ENCODE results near the gene CDC34. TPM values are rescaled to one million over a fixed set of nuclear protein-coding genes. Genes with fewer than 3 reads are reported as not detected.

CDC34 gene
- total and polyA plus RNA-seq, 9 of the 15 experiments (the other 6 are each of a cell fraction or from before 2014, with no cell fraction given): 0.80 to 203 (median 65.5) TPM

DNA sequence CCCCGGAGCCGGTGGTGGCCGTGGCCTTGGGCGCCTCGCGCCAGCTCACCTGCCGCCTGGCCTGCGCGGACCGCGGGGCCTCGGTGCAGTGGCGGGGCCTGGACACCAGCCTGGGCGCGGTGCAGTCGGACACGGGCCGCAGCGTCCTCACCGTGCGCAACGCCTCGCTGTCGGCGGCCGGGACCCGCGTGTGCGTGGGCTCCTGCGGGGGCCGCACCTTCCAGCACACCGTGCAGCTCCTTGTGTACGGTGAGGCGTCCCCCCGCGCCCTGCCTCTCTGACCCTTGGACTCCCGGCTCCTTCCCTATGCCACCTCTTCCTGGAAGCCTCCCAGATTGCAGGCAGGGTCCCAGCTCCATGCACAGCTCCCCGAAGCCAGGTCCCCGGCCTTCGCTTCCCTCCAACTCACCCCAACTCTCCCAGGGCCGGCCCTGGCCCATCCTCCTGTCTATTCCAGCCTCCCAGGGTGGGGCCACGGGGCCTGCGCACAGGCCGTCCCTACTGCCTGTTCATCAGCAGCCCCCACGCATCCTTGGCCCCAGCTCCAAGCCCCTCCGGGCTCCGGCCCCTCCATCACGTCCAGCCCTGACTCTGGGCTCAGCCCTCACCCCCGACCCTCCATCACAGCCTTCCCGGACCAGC is 33.6 kb upstream of the CDC34 start (continued):
- TF ChIP-seq ZFP36 (IDR thresholded peaks at IDR 0.05; ENCODE audit: low read depth, low read length, partially characterized antibody): peak; percentile 91
- TF ChIP-seq, protein P1, sequence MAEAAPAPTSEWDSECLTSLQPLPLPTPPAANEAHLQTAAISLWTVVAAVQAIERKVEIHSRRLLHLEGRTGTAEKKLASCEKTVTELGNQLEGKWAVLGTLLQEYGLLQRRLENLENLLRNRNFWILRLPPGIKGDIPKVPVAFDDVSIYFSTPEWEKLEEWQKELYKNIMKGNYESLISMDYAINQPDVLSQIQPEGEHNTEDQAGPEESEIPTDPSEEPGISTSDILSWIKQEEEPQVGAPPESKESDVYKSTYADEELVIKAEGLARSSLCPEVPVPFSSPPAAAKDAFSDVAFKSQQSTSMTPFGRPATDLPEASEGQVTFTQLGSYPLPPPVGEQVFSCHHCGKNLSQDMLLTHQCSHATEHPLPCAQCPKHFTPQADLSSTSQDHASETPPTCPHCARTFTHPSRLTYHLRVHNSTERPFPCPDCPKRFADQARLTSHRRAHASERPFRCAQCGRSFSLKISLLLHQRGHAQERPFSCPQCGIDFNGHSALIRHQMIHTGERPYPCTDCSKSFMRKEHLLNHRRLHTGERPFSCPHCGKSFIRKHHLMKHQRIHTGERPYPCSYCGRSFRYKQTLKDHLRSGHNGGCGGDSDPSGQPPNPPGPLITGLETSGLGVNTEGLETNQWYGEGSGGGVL (CRISPR knock-in tag; IDR thresholded peaks at IDR 0.05): no peak

DNA sequence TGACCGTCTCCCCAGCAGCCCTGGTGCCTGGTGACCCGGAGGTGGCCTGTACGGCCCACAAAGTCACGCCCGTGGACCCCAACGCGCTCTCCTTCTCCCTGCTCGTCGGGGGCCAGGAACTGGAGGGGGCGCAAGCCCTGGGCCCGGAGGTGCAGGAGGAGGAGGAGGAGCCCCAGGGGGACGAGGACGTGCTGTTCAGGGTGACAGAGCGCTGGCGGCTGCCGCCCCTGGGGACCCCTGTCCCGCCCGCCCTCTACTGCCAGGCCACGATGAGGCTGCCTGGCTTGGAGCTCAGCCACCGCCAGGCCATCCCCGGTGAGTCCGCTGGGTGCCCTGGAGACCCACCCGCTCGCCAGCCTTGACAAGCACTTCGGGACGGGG is 33.1 kb upstream of the CDC34 start:
- no peak overlapping the region for H2AFZ ChIP-seq (ENCODE audit: low read depth, low read length)
- WGBS (ENCODE audit: insufficient coverage, low coverage, missing lambda C conversion rate): 57% methylated on average over 6 of the region's 26 CpGs
- POLR2A ChIA-PET: interaction anchor here (0.9 kb wide), 1 partner anchor 9 kb away, joined by 4 read pairs; no protein-coding TSS in a partner anchor
- no peak overlapping the region for H3K27ac ChIP-seq (ENCODE audit: extremely low read depth, low read depth, low read length)
- no peaks in the 10 kb centered on the region for H3K36me3 ChIP-seq (ENCODE audit: control insufficient read depth, insufficient read depth, low read length)
- H3K9me3 ChIP-seq (replicated peaks; ENCODE audit: control insufficient read depth, insufficient read depth, low read depth, low read length): no peaks in the 10 kb centered on the region
- DNase-seq (ENCODE audit: extremely low read depth in 1 of 4, low spot score in 3 of 4): no peak
- BruUV-seq (replicated peaks): no TSS peak
- FAIRE-seq: no peak
- no peaks in the 10 kb centered on the region for H3K79me2 ChIP-seq (ENCODE audit: control insufficient read depth, insufficient read depth, low read length)
- ATAC-seq: no peak
- in situ Hi-C loops (cut with MboI) (no loop called here), intact Hi-C loops (cut with micrococcal nuclease) (no loop called here)
- H3K9ac ChIP-seq (ENCODE audit: insufficient read depth in 1 of 2, low read depth in 2 of 2, low read length in 2 of 2): no peak overlapping the region
- no peaks in the 10 kb centered on the region for H3K9me1 ChIP-seq (ENCODE audit: control insufficient read depth, insufficient read depth, low read length)
- H3K4me1 ChIP-seq (replicated peaks in 1 of 2; ENCODE audit: control insufficient read depth in 2 of 2, insufficient read depth in 2 of 2, low read length in 2 of 2): peaks cover 0 to 45% of the 10 kb centered on the region in 2 experiments; a peak in 3 of 5 replicates
- CTCF ChIA-PET (ENCODE audit: low intra/inter-chr PET ratio): no interaction called here
- H3K4me3 ChIP-seq: no peak overlapping the region
- H3K4me2 ChIP-seq (ENCODE audit: insufficient read depth, low read length): no peak overlapping the region
- H3K27me3 ChIP-seq (ENCODE audit: control insufficient read depth in 2 of 2, insufficient read depth in 2 of 2, low read length in 2 of 2): no peaks in the 10 kb centered on the region
- no peaks in the 10 kb centered on the region for H4K20me1 ChIP-seq (replicated peaks; ENCODE audit: control insufficient read depth, insufficient read depth, low read length)
- TF ChIP-seq NFIX (CRISPR knock-in tag; IDR thresholded peaks at IDR 0.05; ENCODE audit: low read depth) (no peak), NBN (IDR thresholded peaks at IDR 0.05; ENCODE audit: low read depth) (no peak), MAZ (CRISPR knock-in tag; conservative IDR thresholded peaks at IDR 0.05 in 1 of 2, IDR thresholded peaks at IDR 0.05 in 1 of 2) (no peak), ZC3H8 (IDR thresholded peaks at IDR 0.05) (no peak), POLR2A (conservative IDR thresholded peaks at IDR 0.05) (no peak), ZNF584 (CRISPR knock-in tag; IDR thresholded peaks at IDR 0.05; ENCODE audit: low read depth) (no peak), BRCA1 (IDR thresholded peaks at IDR 0.05) (no peak), BRCA1 (CRISPR knock-in tag; IDR thresholded peaks at IDR 0.05) (no peak)
- TF ChIP-seq, protein P2, sequence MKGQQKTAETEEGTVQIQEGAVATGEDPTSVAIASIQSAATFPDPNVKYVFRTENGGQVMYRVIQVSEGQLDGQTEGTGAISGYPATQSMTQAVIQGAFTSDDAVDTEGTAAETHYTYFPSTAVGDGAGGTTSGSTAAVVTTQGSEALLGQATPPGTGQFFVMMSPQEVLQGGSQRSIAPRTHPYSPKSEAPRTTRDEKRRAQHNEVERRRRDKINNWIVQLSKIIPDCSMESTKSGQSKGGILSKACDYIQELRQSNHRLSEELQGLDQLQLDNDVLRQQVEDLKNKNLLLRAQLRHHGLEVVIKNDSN (CRISPR knock-in tag; IDR thresholded peaks at IDR 0.05): no peak
- TF ChIP-seq, protein P3, sequence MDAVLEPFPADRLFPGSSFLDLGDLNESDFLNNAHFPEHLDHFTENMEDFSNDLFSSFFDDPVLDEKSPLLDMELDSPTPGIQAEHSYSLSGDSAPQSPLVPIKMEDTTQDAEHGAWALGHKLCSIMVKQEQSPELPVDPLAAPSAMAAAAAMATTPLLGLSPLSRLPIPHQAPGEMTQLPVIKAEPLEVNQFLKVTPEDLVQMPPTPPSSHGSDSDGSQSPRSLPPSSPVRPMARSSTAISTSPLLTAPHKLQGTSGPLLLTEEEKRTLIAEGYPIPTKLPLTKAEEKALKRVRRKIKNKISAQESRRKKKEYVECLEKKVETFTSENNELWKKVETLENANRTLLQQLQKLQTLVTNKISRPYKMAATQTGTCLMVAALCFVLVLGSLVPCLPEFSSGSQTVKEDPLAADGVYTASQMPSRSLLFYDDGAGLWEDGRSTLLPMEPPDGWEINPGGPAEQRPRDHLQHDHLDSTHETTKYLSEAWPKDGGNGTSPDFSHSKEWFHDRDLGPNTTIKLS (IDR thresholded peaks at IDR 0.05; ENCODE audit: borderline replicate concordance, low read depth): no peak
- TF ChIP-seq, protein P4, sequence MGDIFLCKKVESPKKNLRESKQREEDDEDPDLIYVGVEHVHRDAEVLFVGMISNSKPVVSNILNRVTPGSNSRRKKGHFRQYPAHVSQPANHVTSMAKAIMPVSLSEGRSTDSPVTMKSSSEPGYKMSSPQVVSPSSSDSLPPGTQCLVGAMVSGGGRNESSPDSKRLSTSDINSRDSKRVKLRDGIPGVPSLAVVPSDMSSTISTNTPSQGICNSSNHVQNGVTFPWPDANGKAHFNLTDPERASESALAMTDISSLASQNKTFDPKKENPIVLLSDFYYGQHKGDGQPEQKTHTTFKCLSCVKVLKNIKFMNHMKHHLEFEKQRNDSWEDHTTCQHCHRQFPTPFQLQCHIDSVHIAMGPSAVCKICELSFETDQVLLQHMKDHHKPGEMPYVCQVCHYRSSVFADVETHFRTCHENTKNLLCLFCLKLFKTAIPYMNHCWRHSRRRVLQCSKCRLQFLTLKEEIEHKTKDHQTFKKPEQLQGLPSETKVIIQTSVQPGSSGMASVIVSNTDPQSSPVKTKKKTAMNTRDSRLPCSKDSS (IDR thresholded peaks at IDR 0.05; ENCODE audit: low read depth, partially characterized antibody): no peak
- TF ChIP-seq, protein P5, sequence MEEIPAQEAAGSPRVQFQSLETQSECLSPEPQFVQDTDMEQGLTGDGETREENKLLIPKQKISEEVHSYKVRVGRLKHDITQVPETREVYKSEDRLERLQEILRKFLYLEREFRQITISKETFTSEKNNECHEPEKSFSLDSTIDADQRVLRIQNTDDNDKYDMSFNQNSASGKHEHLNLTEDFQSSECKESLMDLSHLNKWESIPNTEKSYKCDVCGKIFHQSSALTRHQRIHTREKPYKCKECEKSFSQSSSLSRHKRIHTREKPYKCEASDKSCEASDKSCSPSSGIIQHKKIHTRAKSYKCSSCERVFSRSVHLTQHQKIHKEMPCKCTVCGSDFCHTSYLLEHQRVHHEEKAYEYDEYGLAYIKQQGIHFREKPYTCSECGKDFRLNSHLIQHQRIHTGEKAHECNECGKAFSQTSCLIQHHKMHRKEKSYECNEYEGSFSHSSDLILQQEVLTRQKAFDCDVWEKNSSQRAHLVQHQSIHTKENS (CRISPR knock-in tag; IDR thresholded peaks at IDR 0.05): no peak

Data from K562 (cell line).